Astrocyte (in vitro differentiated cells and primary cell): ENCODE data around the gene CD3E.

ENCODE experiments used
- CTCF ChIP-seq: IDR thresholded peaks from 2 replicates; pipeline ENCODE4 v1.5.1; 2011; ENCODE audit warnings: low read depth, mild to moderate bottlenecking, inconsistent platforms, low read length, moderate library complexity; ENCODE audit not compliant: insufficient read depth
- EZH2 ChIP-seq: IDR thresholded peaks from 2 replicates; pipeline ENCODE4 v1.6.1; 2012; ENCODE audit warnings: mild to moderate bottlenecking, low read length, inconsistent platforms; ENCODE audit not compliant: insufficient read depth

- TF ChIP-seq EZH2 (no peak), CTCF (no peak)
These were observed 21.4 kb upstream of the CD3E start for GRCh38 chr11:118283037-118283636.
